ENCODE data around the gene CLEC10A. TPM values are rescaled to one million over a fixed set of nuclear protein-coding genes. Genes with fewer than 3 reads are reported as not detected.

Gene CLEC10A
- total and polyA plus RNA-seq, 10 of the 15 experiments (the other 5 are each of a cell fraction or from before 2014, with no cell fraction given): not detected

GRCh38 chr17:7060165-7060891, 19.7 kb downstream of the CLEC10A start:
- no peak overlapping the region for H3K4me2 ChIP-seq (ENCODE audit: control insufficient read depth, insufficient read depth)
- H4K20me1 ChIP-seq (ENCODE audit: control insufficient read depth, insufficient read depth): no peaks in the 10 kb centered on the region
- H3K36me3 ChIP-seq (ENCODE audit: control insufficient read depth in 2 of 2, insufficient read depth in 2 of 2, low read length in 1 of 2): no peaks in the 10 kb centered on the region
- no peaks in the 10 kb centered on the region for H3K9me3 ChIP-seq (replicated peaks; ENCODE audit: control insufficient read depth, insufficient read depth, low read length)
- H3K27me3 ChIP-seq (replicated peaks in 1 of 2; ENCODE audit: control insufficient read depth in 2 of 2, insufficient read depth in 2 of 2, low read length in 1 of 2): no peaks in the 10 kb centered on the region
- no peaks in the 10 kb centered on the region for H3K79me2 ChIP-seq (ENCODE audit: control insufficient read depth, insufficient read depth, low read length)
- H2AFZ ChIP-seq (ENCODE audit: control insufficient read depth, low read depth, low read length): no peak overlapping the region
- no TSS peak for BruUV-seq (replicated peaks)
- no peak overlapping the region for H3K4me3 ChIP-seq
- ATAC-seq (peak; percentile 81), DNase-seq (ENCODE audit: low read depth, low spot score) (no peak), FAIRE-seq (no peak)
- ChIA-PET CTCF (interaction anchor here (3.0 to 21.9 kb wide), 2 partner anchors 15 to 77 kb away, joined by 9 to 590 read pairs; no protein-coding TSS in a partner anchor), POLR2A (no interaction called here), SMC1A (ENCODE audit: uncharacterized antibody, unreplicated experiment) (interaction anchor here (0.7 kb wide), 1 partner anchor 72 kb away, joined by 3 read pairs; no protein-coding TSS in a partner anchor), RAD21 (ENCODE audit: unreplicated experiment) (interaction anchor here (0.6 kb wide), 1 partner anchor 73 kb away, joined by 4 read pairs; no protein-coding TSS in a partner anchor)
- no peak overlapping the region for H3K9ac ChIP-seq (ENCODE audit: control insufficient read depth, insufficient read depth, low read length)
- intact Hi-C loops (cut with micrococcal nuclease; ENCODE audit: unreplicated experiment): no loop called here
- H3K4me1 ChIP-seq (ENCODE audit: control insufficient read depth, insufficient read depth, low read length): no peaks in the 10 kb centered on the region
- in situ Hi-C loops (cut with MboI): no loop called here
- no peak overlapping the region for H3K27ac ChIP-seq (ENCODE audit: control insufficient read depth, insufficient read depth)
- 39% methylated on average over 6 of the region's 6 CpGs for WGBS (ENCODE audit: insufficient coverage, insufficient replicate concordance, low lambda C conversion rate, missing lambda C conversion rate)
- TF ChIP-seq SIX5 (IDR thresholded peaks at IDR 0.05; ENCODE audit: low read depth, low read length, severe bottlenecking): no peak
- no peak for TF ChIP-seq WRNIP1 (IDR thresholded peaks at IDR 0.05; ENCODE audit: borderline replicate concordance, low read depth, low read length)
- no peak for TF ChIP-seq HSF1 (IDR thresholded peaks at IDR 0.05; ENCODE audit: low read depth, low read length)
- TF ChIP-seq CHD2 (IDR thresholded peaks at IDR 0.05; ENCODE audit: borderline replicate concordance, low read depth, low read length): no peak
- TF ChIP-seq NFIC (IDR thresholded peaks at IDR 0.05; ENCODE audit: low read depth, low read length): peak; percentile 17; the same call in 1 of the 2 replicates
- TF ChIP-seq SRF (IDR thresholded peaks at IDR 0.05; ENCODE audit: low read depth in 2 of 2, low read length in 2 of 2): no peak
- no peak for TF ChIP-seq IRF4 (IDR thresholded peaks at IDR 0.05; ENCODE audit: low read depth, low read length)
- TF ChIP-seq FOXK2 (IDR thresholded peaks at IDR 0.05): no peak
- no peak for TF ChIP-seq SMAD1 (IDR thresholded peaks at IDR 0.05; ENCODE audit: low read depth, partially characterized antibody)
- TF ChIP-seq ETV6 (conservative IDR thresholded peaks at IDR 0.05 in 1 of 2, IDR thresholded peaks at IDR 0.05 in 1 of 2; ENCODE audit: borderline replicate concordance in 1 of 2, low read depth in 1 of 2): 0 out of 4 replicates have a peak, but pooled peaks of 1 of the 2 experiments have one; percentile 11
- TF ChIP-seq EED (IDR thresholded peaks at IDR 0.05; ENCODE audit: low read depth): peak; percentile 25; the same call in 1 of the 2 replicates
- TF ChIP-seq ZBED1 (IDR thresholded peaks at IDR 0.05; ENCODE audit: borderline replicate concordance): no peak
- TF ChIP-seq RCOR1 (conservative IDR thresholded peaks at IDR 0.05; ENCODE audit: low read depth, low read length): no peak
- peak; percentile 34; the same call in 1 of the 2 replicates for TF ChIP-seq DPF2 (IDR thresholded peaks at IDR 0.05)
- no peak for TF ChIP-seq STAT3 (IDR thresholded peaks at IDR 0.05; ENCODE audit: low read depth, low read length)
- TF ChIP-seq ASH2L (IDR thresholded peaks at IDR 0.05; ENCODE audit: borderline replicate concordance, low read depth): no peak
- TF ChIP-seq HDAC6 (IDR thresholded peaks at IDR 0.05; ENCODE audit: unreplicated experiment): no peak
- no peak for TF ChIP-seq KLF5 (IDR thresholded peaks at IDR 0.05; ENCODE audit: partially characterized antibody)
- no peak for TF ChIP-seq RUNX3 (IDR thresholded peaks at IDR 0.05; ENCODE audit: low read length)
- no peak for TF ChIP-seq CHD1 (IDR thresholded peaks at IDR 0.05; ENCODE audit: low read depth, low read length)
- no peak for TF ChIP-seq MTA3 (IDR thresholded peaks at IDR 0.05; ENCODE audit: borderline replicate concordance, low read length)
- no peak for TF ChIP-seq ZZZ3 (IDR thresholded peaks at IDR 0.05; ENCODE audit: control insufficient read depth, insufficient read length, low read depth)
- TF ChIP-seq SMARCA5 (IDR thresholded peaks at IDR 0.05): no peak
- no peak for TF ChIP-seq ZNF384 (IDR thresholded peaks at IDR 0.05; ENCODE audit: borderline replicate concordance, low read depth, low read length)
- TF ChIP-seq, protein P1, sequence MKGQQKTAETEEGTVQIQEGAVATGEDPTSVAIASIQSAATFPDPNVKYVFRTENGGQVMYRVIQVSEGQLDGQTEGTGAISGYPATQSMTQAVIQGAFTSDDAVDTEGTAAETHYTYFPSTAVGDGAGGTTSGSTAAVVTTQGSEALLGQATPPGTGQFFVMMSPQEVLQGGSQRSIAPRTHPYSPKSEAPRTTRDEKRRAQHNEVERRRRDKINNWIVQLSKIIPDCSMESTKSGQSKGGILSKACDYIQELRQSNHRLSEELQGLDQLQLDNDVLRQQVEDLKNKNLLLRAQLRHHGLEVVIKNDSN (IDR thresholded peaks at IDR 0.05; ENCODE audit: borderline replicate concordance, extremely low read length, insufficient read depth, low read depth, low read length): no peak
